Ovary (tissue), 9 donors: ENCODE data around the gene ATP6V1G3. TPM values are rescaled to one million over a fixed set of nuclear protein-coding genes. Genes with fewer than 3 reads are reported as not detected.

Experiments
- DNase-seq, 5 donors: peaks; one replicate each; pipeline ENCODE4 v3.0.0-alpha.2; 2019 to 2020
- H3K27ac ChIP-seq, 2 donors: fragments of 200-600 bp; one replicate each; pipeline versions ENCODE4 v1.5.1 to v1.8.0; 2019 to 2022
- H3K27me3 ChIP-seq: fragments of 200-600 bp; one replicate; pipeline ENCODE4 v1.8.0; 2022
- H3K36me3 ChIP-seq: fragments of 200-600 bp; sonication (generic); one replicate; pipeline ENCODE4 v1.5.1; 2019
- H3K4me1 ChIP-seq: one replicate; pipeline ENCODE4 v1.8.1; 2013; ENCODE audit warnings: mild to moderate bottlenecking, moderate library complexity; ENCODE audit not compliant: insufficient read depth
- H3K4me3 ChIP-seq: fragments of 200-600 bp; sonication (generic); one replicate; pipeline ENCODE4 v1.5.1; 2017
- H3K9me3 ChIP-seq, 2 donors: fragments of 200-600 bp in 1 of 2; sonication (generic) in 1 of 2; one replicate each; pipeline versions ENCODE4 v1.5.1 to v1.8.1; 2013 to 2019; ENCODE audit warnings: mild to moderate bottlenecking in 1 of 2, moderate library complexity in 1 of 2
- EP300 ChIP-seq: sonication (generic); formaldehyde crosslinking; IDR thresholded peaks from one replicate; pipeline ENCODE4 v1.6.1; 2017; ENCODE audit warnings: antibody characterized with exemption
- POLR2A ChIP-seq: fragments of 450-650 bp; IDR thresholded peaks from one replicate; pipeline ENCODE4 v1.6.1; 2017; ENCODE audit warnings: antibody characterized with exemption, mild to moderate bottlenecking, moderate library complexity
- WGBS, 3 donors: extraction: QIAGEN DNeasy Blood & Tissue Kit in 1 of 3; methylation state at CpG; one replicate each; pipeline versions ENCODE4 v1.1.5 to v1.1.7; 2013 to 2017; 5-methylcytosine and 5-hydroxymethylcytosine counted together
- intact Hi-C, 4 donors: fragments of 100-400 bp; cut with DNase I; formaldehyde crosslinking; loops; one replicate each; pipeline versions ENCODE4 v1.11.0 to v1.15.1; 2022 to 2023
- polyA plus RNA-seq, 2 donors: library from polyadenylated mRNA; stranded (reverse); fragments of 200-250 nt in 1 of 2; fragments of 350-450 nt in 1 of 2; fragmentation: Illumina TruSeq in 1 of 2; extraction: RNeasy Lipid Tissue Mini Kit (QIAGEN cat#74804) in 1 of 2; gene quantifications; one replicate each; pipeline ENCODE4 v1.2.3, GENCODE V29; 2013 to 2014
- total RNA-seq, 7 donors: library from RNA; depleted of rRNA in 2 of 7; stranded (reverse); fragments of >200 nt in 2 of 7; fragmentation: NEBNext Ultra II Directional in 3 of 7; extraction: Animal tissue kit (Norgen Biotek cat#: 25700) in 3 of 7; gene quantifications; one replicate each; pipeline versions ENCODE4 v1.1.0 to v1.2.4, GENCODE V29; 2016 to 2023
- TF ChIP-seq, protein P1 (sequence below), 3 donors: fragments of 450-650 bp in 2 of 3; fragments of 200-600 bp in 1 of 3; IDR thresholded peaks; one replicate each; pipeline versions ENCODE4 v1.5.1 to v1.8.0; 2016 to 2022; ENCODE audit warnings: antibody characterized with exemption in 3 of 3, mild to moderate bottlenecking in 1 of 3
- donor health status: DM: no; HTN: no; CAD: no; lungs with moderate emphysema.
- donor health status: DM: no; HTN: no; CAD: no.
- donor health status: Bipolar disorder and iron deficiency.
- donor health status: DM: yes; HTN: yes; CAD: no.
- donor health status: DM: no; HTN: no; CAD: no.
- donor health status: DM: yes; HTN: yes; CAD: no.

ATP6V1G3 gene
- total and polyA plus RNA-seq, 9 donors, result not detected

DNA sequence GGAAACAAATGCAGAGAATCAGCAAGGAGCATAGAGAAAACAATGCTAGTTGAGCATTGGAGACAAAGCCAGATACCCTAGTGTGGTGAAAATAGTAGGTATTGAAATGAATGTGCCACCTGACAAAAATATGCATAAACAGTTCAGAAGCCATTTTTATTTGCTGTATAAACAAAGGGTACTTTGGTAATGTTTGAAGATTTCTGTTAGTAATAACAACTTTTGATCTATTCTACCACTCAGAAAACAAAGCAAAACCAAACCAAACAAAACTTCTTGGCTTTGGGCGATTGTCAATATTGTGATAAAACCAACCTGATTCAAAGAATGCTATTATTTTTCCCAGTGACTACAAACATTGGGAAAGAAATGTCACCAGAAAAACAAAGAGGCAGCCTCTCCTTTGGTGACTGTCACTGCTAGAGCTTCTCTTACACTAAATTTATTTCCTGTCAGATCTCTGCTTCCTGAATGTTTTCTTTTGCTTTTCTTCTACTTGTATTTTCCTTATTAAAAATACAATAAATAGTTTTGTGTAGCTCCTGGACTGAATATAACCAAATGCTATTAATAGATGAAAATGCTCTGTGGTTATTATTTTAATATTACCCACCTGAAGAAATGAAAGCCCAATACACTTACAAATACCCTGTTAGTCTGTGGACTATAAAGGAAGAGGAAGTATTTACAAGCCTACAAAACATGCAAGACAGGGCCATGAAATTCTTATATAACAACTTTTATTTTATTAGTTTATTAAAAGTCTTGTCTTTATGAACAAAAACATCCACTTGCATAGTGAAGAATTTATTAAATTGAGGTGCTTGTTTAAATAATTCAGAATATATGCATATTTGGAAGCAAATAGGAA lies 5.7 kb downstream of the ATP6V1G3 start:
- Histone ChIP-seq H3K4me3 (no peak overlapping the region), H3K36me3 (no peaks in the 10 kb centered on the region), H3K27ac (no peak overlapping the region), H3K9me3 (no peaks in the 10 kb centered on the region), H3K4me1 (no peaks in the 10 kb centered on the region), H3K27me3 (no peaks in the 10 kb centered on the region)
- intact Hi-C loops, result no loop called here
- no peak for DNase-seq
- 15 to 36% (median 25%) methylated on average over 1 of the region's 1 CpG for WGBS, 3 donors
- no peak for TF ChIP-seq EP300
- TF ChIP-seq POLR2A, result no peak
- TF ChIP-seq, protein P1, sequence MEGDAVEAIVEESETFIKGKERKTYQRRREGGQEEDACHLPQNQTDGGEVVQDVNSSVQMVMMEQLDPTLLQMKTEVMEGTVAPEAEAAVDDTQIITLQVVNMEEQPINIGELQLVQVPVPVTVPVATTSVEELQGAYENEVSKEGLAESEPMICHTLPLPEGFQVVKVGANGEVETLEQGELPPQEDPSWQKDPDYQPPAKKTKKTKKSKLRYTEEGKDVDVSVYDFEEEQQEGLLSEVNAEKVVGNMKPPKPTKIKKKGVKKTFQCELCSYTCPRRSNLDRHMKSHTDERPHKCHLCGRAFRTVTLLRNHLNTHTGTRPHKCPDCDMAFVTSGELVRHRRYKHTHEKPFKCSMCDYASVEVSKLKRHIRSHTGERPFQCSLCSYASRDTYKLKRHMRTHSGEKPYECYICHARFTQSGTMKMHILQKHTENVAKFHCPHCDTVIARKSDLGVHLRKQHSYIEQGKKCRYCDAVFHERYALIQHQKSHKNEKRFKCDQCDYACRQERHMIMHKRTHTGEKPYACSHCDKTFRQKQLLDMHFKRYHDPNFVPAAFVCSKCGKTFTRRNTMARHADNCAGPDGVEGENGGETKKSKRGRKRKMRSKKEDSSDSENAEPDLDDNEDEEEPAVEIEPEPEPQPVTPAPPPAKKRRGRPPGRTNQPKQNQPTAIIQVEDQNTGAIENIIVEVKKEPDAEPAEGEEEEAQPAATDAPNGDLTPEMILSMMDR (IDR thresholded peaks at IDR 0.05), result no peak

DNA sequence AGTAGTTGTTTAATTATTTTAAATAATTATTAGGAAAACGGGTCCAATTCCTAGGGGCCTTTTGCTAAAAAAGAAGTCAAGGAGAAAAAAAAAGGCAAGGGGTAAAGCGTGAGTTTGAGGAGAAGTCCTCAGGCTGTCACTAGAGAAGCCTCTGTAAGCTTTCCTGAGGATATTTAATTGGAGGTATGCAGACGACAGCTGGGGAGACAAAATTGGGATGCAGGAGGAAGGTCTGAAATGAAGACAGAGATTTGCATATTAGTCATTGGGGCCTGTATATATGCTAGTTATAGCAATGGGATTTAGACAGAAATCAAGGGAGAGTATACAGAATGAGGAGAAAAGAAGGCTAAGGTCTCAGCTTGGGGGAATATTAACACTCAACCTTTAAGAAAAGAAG lies 8.6 kb downstream of the ATP6V1G3 start:
- TF ChIP-seq EP300 (no peak), POLR2A (no peak)
- TF ChIP-seq, protein P1 (IDR thresholded peaks at IDR 0.05), result no peak
- no peaks in the 10 kb centered on the region for H3K36me3 ChIP-seq
- no peaks in the 10 kb centered on the region for H3K27me3 ChIP-seq
- H3K4me1 ChIP-seq, result no peaks in the 10 kb centered on the region
- H3K9me3 ChIP-seq, result no peaks in the 10 kb centered on the region
- no peak overlapping the region for H3K4me3 ChIP-seq
- WGBS, 3 donors, result 92 to 95% (median 92%) methylated on average over 3 of the region's 3 CpGs
- no peak overlapping the region for H3K27ac ChIP-seq
- intact Hi-C loops, result no loop called here
- DNase-seq, result no peak

DNA sequence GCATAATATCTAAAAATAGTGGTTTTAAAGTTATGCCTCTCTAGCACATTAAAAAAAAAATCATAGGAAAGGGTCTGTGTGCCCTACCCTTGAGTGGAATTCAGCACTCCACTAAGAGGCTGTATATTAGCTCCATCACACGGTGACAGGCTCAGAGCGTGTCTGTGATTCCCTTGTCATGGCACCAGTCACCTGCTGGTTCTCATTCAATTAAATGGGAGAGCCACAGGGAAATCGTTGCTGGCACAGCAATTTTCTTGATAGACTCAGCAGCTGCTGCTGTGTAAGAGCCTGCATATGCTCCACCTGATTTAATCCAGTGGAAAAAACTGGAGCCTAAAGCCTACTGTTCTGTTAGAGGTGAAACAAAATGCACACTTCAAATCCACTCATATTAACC lies 9.5 kb downstream of the ATP6V1G3 start:
- WGBS, 3 donors, result 72 to 86% (median 77%) methylated on average over 3 of the region's 3 CpGs
- Histone ChIP-seq H3K27me3 (no peaks in the 10 kb centered on the region), H3K27ac (no peak overlapping the region), H3K9me3 (no peaks in the 10 kb centered on the region), H3K4me3 (no peak overlapping the region), H3K4me1 (no peaks in the 10 kb centered on the region), H3K36me3 (no peaks in the 10 kb centered on the region)
- TF ChIP-seq EP300 (no peak), POLR2A (no peak)
- TF ChIP-seq, protein P1 (IDR thresholded peaks at IDR 0.05), result no peak
- no peak for DNase-seq
- intact Hi-C loops, result no loop called here

DNA sequence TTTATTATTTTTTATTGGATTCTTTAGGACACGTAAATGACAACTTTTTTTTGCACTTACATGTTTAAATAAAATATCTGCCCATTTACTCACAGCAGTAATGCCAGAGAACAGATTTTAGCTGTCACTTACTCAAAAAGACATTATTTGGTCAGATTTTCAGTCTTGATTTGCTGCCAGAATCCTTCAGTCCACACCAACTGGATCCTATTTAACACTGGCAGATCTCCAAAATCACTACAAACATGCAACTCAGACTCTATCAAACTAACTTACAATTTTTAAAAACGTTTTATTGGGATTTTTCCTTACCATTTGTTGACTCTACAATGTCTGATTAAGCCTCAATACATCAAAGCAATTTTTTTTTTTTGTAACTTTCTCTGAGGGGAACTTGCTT lies 11.1 kb downstream of the ATP6V1G3 start:
- no peaks in the 10 kb centered on the region for H3K4me1 ChIP-seq
- H3K36me3 ChIP-seq, result no peaks in the 10 kb centered on the region
- intact Hi-C loops, result no loop called here
- H3K4me3 ChIP-seq, result no peak overlapping the region
- H3K27me3 ChIP-seq, result no peaks in the 10 kb centered on the region
- H3K27ac ChIP-seq, result no peak overlapping the region
- DNase-seq, result no peak
- H3K9me3 ChIP-seq, result no peaks in the 10 kb centered on the region
- TF ChIP-seq, protein P1 (IDR thresholded peaks at IDR 0.05), result no peak
- no peak for TF ChIP-seq POLR2A
- no peak for TF ChIP-seq EP300
- 21 to 24% (median 23%) methylated on average over 2 of the region's 2 CpGs for WGBS, 3 donors
